PC-9 (cell line): ENCODE results near the gene GBA2. TPM values are rescaled to one million over a fixed set of nuclear protein-coding genes. Genes with fewer than 3 reads are reported as not detected.

ENCODE experiments used
- BruUV-seq: library from RNA; stranded (reverse); fragments of 400-500 nt; replicated peaks from 2 replicates; lab custom pipeline; 2021; lab: Mats Ljungman, UMichigan
- CTCF ChIA-PET: fragments of 300-600 bp; sonication (Branson Sonifier 250); formaldehyde crosslinking; loops from one replicate; lab custom pipeline; 2022; ENCODE audit warnings: antibody characterized with exemption; lab: Charles Lee
- POLR2A ChIA-PET: fragments of 300-600 bp; sonication (Branson Sonifier 250); formaldehyde crosslinking; loops from one replicate; lab custom pipeline; 2022; ENCODE audit warnings: antibody characterized with exemption; ENCODE audit not compliant: unreplicated experiment; lab: Charles Lee
- DNase-seq, 2 experiments: peaks; one replicate each; pipeline versions ENCODE4 v3.0.0 to v3.0.0-alpha.2; 2015 to 2022; ENCODE audit warnings: mixed read lengths in 1 of 2
- H2AFZ ChIP-seq: fragments of 200-600 bp; sonication (generic); 2 replicates; pipeline ENCODE4 v1.8.1; 2017; ENCODE audit warnings: antibody characterized with exemption
- H3F3A ChIP-seq: fragments of 200-600 bp; sonication (generic); 2 replicates; pipeline ENCODE4 v1.8.1; 2017; ENCODE audit warnings: antibody characterized with exemption, mild to moderate bottlenecking, low read depth; ENCODE audit not compliant: insufficient read depth
- H3K27ac ChIP-seq: fragments of 200-600 bp; sonication (generic); 2 replicates; pipeline ENCODE4 v1.6.1; 2016; ENCODE audit warnings: mixed run types
- H3K27me3 ChIP-seq: fragments of 200-600 bp; sonication (generic); 2 replicates; pipeline ENCODE4 v1.6.1; 2016; ENCODE audit warnings: low read depth, mixed run types; ENCODE audit not compliant: insufficient read depth
- H3K36me3 ChIP-seq: fragments of 200-600 bp; sonication (generic); 2 replicates; pipeline ENCODE4 v1.6.1; 2016; ENCODE audit warnings: low read depth, mixed run types
- H3K4me1 ChIP-seq: fragments of 200-600 bp; sonication (generic); replicated peaks from 2 replicates; pipeline ENCODE4 v1.6.1; 2016; ENCODE audit warnings: mixed run types; ENCODE audit not compliant: insufficient read depth
- H3K4me2 ChIP-seq: fragments of 200-600 bp; sonication (generic); 2 replicates; pipeline ENCODE4 v1.6.1; 2017; ENCODE audit warnings: mixed run types
- H3K4me3 ChIP-seq: fragments of 200-600 bp; sonication (generic); 2 replicates; pipeline ENCODE4 v1.6.1; 2016; ENCODE audit warnings: mixed run types
- H3K79me2 ChIP-seq: fragments of 200-600 bp; sonication (generic); 2 replicates; pipeline ENCODE4 v1.6.1; 2017; ENCODE audit warnings: low read depth, mixed run types
- H3K9me2 ChIP-seq: fragments of 200-600 bp; sonication (generic); 2 replicates; pipeline ENCODE4 v1.8.1; 2017; ENCODE audit warnings: mild to moderate bottlenecking; ENCODE audit not compliant: insufficient read depth
- H3K9me3 ChIP-seq: fragments of 200-600 bp; sonication (generic); 2 replicates; pipeline ENCODE4 v1.8.1; 2016; ENCODE audit warnings: low read depth; ENCODE audit not compliant: insufficient read depth
- H4K20me1 ChIP-seq: fragments of 200-600 bp; sonication (generic); 2 replicates; pipeline ENCODE4 v1.8.1; 2017; ENCODE audit not compliant: insufficient read depth
- CTCF ChIP-seq: fragments of 200-600 bp; sonication (generic); conservative IDR thresholded peaks from 2 replicates; pipeline ENCODE4 v1.6.1; 2017; ENCODE audit warnings: mixed run types, antibody characterized with exemption, mild to moderate bottlenecking, moderate library complexity
- EZH2 ChIP-seq: fragments of 200-600 bp; sonication (generic); IDR thresholded peaks from 2 replicates; pipeline ENCODE4 v1.8.0; 2017; ENCODE audit warnings: antibody characterized with exemption, low read depth
- intact Hi-C: fragments of 100-400 bp; cut with micrococcal nuclease; formaldehyde crosslinking; loops from one replicate; pipeline ENCODE4 v1.10.0; 2022; ENCODE audit not compliant: unreplicated experiment
- total RNA-seq: library from RNA; stranded (reverse); gene quantifications from 2 replicates; pipeline ENCODE4 v1.2.3, GENCODE V29; 2021

GBA2 gene
- total RNA-seq, 1 experiment from 2014 or later: 29.6 TPM

- H3K9me3 ChIP-seq: no peaks in the 10 kb centered on the region
- peaks cover 10% of the 10 kb centered on the region; the same call in 1 of the 2 replicates for H3F3A ChIP-seq
- H4K20me1 ChIP-seq: no peaks in the 10 kb centered on the region
- TF ChIP-seq EZH2 (no peak), CTCF (no peak)
- H3K79me2 ChIP-seq: peaks cover 2% of the 10 kb centered on the region; the same call in 1 of the 2 replicates
- POLR2A ChIA-PET: no interaction called here
- H2AFZ ChIP-seq: no peak overlapping the region
- no peaks in the 10 kb centered on the region for H3K27me3 ChIP-seq
- CTCF ChIA-PET: no interaction called here
- H3K4me3 ChIP-seq: no peak overlapping the region
- no peaks in the 10 kb centered on the region for H3K9me2 ChIP-seq
- H3K4me1 ChIP-seq: no peaks in the 10 kb centered on the region
- peaks cover 7% of the 10 kb centered on the region; the same call in 1 of the 2 replicates for H3K36me3 ChIP-seq
- no peak overlapping the region for H3K4me2 ChIP-seq
- H3K27ac ChIP-seq: no peak overlapping the region
- DNase-seq: no peak
- intact Hi-C loops: no loop called here
- no TSS peak for BruUV-seq
Measured at GRCh38 chr9:35740243-35740642, 8.8 kb downstream of the GBA2 start.

GRCh38 chr9:35738924-35739323 is 10.1 kb downstream of the GBA2 start:
- H3F3A ChIP-seq: peaks cover 11% of the 10 kb centered on the region; the same call in 1 of the 2 replicates
- H3K27ac ChIP-seq: no peak overlapping the region
- peaks cover 5% of the 10 kb centered on the region for H3K4me1 ChIP-seq
- H3K4me3 ChIP-seq: no peak overlapping the region
- no TSS peak for BruUV-seq
- no peak for DNase-seq
- no peak overlapping the region for H3K4me2 ChIP-seq
- ChIA-PET CTCF (no interaction called here), POLR2A (no interaction called here)
- H3K36me3 ChIP-seq: 0 out of 2 replicates have a peak, but pooled peaks cover 12% of the 10 kb centered on the region
- H4K20me1 ChIP-seq: no peaks in the 10 kb centered on the region
- no peaks in the 10 kb centered on the region for H3K27me3 ChIP-seq
- H3K9me2 ChIP-seq: no peaks in the 10 kb centered on the region
- peaks cover 9% of the 10 kb centered on the region; the same call in 1 of the 2 replicates for H3K79me2 ChIP-seq
- TF ChIP-seq CTCF (no peak), EZH2 (no peak)
- intact Hi-C loops: loop anchor here (10.0 kb wide), 1 partner anchor 254 kb away; no protein-coding TSS in a partner anchor
- H2AFZ ChIP-seq: no peak overlapping the region
- H3K9me3 ChIP-seq: no peaks in the 10 kb centered on the region

GRCh38 chr9:35738186-35738585 is 10.8 kb downstream of the GBA2 start:
- POLR2A ChIA-PET: no interaction called here
- intact Hi-C loops: loop anchor here (10.0 kb wide), 1 partner anchor 253 kb away; no protein-coding TSS in a partner anchor
- no TSS peak for BruUV-seq

More at GRCh38 chr9:35738186-35738585, 10.8 kb downstream of the GBA2 start:
- Histone ChIP-seq H3K9me3 (no peaks in the 10 kb centered on the region), H3K79me2 (peaks cover 15% of the 10 kb centered on the region), H3K9me2 (no peaks in the 10 kb centered on the region), H3K4me3 (no peak overlapping the region), H3K4me1 (peaks cover 11% of the 10 kb centered on the region), H4K20me1 (no peaks in the 10 kb centered on the region), H3K36me3 (0 out of 2 replicates have a peak, but pooled peaks cover 12% of the 10 kb centered on the region), H3K27me3 (no peaks in the 10 kb centered on the region), H3K27ac (no peak overlapping the region), H3K4me2 (no peak overlapping the region), H3F3A (peaks cover 18% of the 10 kb centered on the region), H2AFZ (no peak overlapping the region)
- no peak for DNase-seq
- TF ChIP-seq CTCF: no peak
- TF ChIP-seq EZH2: no peak
- CTCF ChIA-PET: no interaction called here
